ENCODE data around the gene FBXW8.

FBXW8 gene

DNA sequence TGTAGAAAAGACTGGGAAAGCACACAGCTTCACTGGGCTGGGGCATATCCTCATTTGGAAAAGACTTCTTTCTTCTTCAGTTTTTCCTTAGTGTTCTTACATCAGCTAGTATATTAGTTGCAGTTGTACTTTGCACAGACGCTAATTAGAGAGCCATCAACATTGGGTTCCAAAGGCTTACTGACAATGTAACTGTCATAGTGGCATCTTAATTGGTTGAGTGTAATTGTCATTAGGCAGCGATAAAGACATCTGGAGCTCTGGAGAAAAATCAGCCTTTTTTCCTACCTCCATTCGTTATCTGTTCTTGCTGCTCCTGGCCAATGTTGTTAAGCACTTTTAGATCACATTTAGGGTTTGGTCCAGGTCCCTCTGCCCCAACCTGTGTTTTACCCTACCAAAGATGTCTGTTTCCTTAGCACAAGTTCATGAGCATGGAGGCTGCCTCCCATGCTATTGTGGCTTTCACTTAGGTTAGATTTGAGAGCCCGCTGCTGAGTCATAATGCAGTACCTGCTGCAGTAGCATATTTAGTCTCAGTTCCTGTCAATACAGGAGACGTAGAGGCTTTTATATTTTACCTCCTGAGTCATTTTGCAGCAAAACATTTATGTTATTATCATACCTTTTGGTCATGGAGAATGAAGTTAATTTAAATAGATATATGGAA lies 49.2 kb downstream of the FBXW8 start:
- no peak for DNase-seq

DNA sequence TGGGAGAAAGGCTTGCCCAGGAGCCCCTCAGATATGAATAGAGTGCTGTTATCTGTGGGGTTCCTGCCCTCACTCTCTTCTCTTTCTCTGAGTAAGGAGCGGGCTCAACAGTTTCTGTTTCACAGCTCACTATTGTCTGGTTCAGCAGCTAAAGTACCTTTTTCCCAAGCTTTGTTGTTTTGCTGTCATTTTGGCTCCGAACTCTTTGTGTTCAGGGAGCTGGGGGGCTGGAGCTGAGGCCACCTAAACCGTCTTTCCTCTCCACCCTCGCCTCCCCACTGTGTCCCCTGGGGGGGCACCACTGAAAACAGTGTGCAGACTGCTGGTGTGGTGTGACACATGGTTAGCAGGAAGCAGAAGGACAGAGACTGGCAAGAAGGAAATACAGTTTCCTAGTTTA lies 51.4 kb downstream of the FBXW8 start:
- no peak for DNase-seq

DNA sequence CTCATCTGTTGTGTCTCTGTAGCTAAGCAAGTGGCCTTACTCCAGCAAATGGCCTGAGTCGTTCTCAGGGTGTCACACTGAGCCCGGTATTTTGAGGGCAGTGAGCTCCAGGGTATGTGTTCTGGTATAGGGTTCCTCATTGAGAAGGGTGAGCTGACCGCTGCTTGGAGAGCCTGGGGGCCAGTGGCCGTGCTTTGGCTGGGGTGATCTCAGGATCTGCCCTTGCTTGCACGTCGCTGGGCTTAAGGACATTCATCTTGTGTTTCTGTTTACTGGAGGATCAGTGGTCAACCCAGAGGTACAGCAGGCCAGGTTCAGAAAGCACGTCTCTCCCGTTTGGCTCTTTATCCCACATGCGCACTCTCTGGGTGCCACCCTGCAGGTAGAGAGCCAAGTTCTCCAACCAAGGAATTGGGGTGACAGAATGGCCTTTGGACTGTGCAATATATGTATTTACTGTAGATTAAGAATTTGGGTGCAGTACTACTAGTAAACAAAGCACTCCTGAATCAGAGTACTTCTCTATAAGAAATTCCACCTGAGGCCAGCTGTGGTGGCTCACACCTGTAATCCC lies 52.1 kb downstream of the FBXW8 start:
- DNase-seq, result no peak

DNA sequence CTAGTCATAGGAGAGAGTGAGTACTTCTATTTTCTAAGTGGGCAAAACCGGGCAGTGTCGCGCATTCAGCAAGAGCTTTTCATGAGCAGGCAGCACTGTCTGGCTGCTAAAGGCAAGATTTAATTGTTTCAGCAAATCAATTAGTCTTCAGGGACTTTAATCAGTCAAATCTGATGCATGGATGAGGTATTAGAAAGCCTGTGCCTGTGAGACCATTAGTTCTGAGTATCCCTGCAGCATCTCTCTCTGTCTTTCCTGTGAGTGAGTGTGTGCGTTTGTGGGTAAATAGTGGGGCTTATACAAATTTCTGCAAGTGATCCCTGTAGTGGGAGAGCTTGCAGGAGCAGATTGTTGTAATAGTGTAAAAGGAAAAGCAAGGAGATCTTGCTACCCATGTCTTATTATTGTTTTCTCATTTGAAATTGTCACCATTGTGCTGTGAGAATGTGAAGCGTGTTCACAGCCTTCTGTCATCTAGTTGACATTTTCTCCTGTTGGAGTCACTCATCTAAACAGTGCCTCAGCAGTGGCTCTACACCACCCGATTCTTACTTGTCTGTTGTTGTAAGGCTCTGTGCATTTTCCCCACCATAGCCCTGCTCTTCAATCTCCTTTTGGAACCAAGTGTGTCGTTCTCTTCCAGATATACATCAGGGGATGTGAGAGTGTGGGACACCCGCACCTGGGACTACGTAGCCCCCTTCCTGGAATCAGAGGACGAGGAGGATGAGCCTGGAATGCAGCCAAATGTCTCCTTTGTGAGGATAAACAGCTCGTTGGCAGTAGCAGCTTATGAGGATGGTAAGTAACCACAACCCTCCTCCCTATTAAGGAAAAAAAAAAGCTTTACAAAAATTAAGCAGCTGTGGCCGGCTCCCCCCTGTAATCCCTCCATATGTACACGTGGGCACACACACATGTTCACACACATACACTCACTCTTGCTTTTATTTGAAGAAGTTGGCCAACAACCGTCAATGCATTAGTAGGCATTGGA lies 53.6 kb downstream of the FBXW8 start:
- peak in 1 of 2 experiments; percentile 43 for DNase-seq

DNA sequence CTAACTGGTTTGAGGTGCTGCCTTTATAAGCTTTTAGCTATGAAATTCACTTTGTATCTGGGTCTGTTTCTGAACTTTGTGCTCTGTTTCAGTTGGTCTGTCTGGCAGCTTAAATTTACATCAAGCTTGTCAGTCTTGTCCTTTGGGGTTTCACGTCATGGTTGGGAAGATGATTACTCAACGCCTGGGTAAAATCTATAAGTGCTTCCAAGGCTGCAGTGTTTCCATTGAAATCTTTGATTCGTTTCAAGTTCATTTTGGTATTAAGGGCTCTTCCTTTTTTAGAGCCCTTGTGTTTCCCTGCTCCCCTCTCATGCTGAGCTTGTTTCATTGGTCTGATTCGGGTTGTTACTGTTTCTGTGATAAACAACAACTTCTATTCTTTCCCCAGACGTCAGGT lies 58.2 kb downstream of the FBXW8 start:
- DNase-seq, result no peak

DNA sequence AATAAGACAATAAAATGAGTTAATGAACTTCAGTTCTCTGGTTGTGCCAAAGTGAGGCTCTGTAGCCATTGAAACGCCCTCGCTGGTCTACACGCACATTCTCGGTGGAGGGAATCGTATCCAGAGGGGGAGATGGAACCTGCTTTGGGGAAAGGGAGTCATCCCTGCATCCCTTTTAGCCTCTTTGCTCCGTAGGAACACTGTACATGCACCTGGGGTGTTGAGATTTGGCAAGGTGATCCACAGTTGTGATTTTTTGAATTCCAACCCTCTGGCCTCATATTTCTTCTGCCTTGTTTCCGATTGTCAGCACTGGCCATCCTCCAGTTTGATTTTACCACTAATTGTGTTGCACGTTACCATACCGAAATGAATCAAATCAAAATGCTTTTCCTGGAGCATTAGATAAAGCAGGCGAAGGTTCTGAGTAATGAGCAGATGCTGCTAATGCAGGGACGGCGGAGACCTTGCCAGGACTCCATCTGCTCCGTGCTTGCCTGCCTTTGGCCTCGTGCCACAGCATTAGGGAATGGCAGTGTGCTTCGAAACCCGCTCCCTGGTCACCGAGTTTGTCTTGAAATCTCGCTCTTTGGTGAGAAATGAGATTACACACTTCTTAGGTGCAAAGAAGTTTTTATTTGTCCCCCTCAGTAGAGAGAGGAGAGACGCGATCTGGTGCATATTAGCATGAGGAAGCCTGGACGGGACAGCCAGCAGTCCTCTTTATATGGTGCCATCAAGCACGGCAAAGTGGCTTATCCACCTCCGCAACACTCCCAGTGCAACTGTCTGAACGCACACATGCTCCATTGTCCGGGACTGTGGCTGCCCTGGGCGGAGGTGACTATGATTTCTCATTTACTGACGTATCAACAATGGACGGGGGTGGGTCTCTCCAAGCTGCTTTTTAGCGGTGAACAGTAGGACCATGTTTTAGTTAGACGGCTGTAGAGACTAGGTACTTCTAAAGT lies 59.1 kb downstream of the FBXW8 start:
- peak; percentile 30 to 92 for DNase-seq

DNA sequence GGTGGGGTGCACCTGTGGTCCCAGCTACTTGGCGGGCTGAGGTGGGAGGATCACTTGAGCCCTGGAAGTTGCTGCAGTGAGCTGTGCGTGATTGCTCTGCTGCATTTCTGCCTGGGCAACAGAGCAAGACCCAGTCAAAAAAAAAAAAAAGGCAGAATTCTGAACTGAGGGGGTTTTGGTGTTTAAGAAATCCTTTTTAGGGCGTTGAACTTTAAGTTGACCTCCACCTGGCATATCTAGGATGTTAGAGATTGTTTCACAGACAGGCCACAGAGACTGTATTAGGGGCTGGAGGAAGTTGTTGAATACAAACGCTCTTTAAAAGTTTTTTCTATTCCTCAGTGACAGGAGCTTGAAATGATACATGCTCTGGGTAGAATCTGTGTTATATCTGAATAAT lies 60.5 kb downstream of the FBXW8 start:
- DNase-seq, result no peak

DNA sequence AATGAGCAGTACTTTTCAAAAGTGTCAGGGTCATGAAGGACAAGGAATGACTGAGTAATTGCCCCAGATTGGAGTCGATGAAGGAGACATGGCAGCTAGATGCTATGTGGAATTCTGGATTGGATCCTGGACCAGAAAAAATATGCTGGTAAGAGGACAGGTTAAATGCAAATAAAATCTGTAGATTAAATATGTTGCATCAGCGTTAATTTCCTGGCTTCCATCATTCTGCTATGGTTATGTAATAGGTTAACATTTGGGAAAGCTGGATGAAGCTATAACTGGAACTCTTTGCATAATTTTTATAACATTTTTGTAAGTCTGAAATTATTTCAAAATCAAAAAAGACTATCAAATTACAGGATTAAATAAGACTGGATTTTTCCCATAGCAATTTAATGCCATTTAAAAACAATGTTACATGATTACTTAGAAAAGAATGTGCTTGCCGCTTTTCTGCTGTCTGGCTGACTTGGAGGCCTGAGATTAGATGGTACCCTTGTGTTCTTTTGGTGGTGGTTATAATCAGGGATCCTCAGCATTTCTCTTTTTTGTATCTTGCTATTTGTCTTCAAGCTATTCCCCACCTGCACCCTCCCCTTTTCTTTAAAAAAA lies 65.1 kb downstream of the FBXW8 start:
- no peak for DNase-seq

DNA sequence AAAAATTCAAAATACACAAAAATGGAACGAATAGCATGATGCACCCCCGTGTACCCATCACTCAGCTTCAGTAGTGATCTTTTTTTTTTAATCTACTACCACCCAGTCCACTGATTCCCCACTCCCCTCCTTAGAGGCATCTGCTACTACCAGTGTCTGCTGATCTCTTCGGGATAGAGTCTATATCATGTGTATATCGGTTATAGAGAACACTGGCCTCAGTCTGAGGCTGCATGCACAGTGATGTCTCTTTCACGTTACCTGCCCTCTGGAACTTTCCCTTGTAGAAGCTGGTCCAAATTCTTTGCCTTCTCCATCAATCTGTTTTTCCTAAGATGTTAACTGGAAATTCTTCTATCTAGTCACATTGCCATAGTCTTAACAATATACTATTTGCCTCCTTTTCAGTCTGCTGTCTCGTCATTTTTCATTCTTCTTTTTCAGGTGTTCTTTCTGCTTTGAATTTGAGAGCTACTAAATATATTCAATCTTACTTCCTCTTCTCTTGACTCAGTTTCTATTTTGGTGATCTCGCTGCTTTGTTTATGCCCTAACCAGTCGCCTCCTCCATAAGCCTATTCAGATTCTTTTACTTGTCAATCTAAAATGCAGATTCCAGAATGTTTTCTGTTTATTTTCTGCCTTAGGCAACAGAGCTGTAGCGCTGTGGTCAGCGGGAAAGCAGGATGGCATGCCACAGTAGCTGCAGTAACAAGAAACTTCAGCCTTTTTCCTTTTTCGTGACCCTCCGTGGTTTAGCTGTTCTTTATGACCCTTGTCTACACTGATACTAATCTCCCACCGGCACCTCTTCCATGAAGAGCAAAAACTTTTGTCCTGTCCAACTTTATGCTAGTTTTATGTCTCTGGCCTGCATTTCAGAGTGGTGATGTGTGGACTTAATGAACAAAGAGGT lies 67.0 kb downstream of the FBXW8 start:
- DNase-seq, result no peak

DNA sequence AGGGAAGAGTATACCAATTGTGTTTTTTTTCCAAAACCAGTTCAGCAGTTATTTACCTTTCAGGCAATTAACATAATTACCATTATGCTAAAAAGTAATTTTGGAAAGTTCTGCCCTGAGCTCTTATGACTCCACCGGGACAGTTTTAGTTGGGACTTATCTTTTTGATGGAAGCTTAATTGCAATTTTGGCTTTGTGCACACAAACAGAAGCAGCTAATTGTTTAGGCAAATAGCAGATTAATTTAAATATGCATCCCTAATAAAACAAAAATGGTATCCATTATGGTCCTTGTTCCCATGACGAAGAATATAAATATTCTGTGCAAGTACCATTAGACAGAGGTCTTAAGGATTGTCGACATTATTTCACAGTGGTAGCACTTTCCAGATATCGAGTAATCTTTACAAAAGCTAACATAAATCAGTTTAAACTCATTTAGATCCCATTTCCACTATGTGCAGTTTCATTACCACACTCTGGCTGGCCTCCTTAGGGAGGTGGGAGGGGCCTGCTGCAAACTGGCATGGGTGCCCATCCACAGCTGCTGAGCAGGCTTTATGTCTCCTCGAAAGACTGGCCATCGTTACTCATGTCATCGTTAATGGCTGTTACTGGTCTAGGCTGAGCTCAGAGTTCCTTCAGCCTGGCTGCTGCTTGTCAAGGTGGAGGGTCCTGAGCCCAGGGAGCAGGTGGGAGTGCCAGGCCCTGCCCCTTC lies 68.2 kb downstream of the FBXW8 start:
- DNase-seq, result no peak

DNA sequence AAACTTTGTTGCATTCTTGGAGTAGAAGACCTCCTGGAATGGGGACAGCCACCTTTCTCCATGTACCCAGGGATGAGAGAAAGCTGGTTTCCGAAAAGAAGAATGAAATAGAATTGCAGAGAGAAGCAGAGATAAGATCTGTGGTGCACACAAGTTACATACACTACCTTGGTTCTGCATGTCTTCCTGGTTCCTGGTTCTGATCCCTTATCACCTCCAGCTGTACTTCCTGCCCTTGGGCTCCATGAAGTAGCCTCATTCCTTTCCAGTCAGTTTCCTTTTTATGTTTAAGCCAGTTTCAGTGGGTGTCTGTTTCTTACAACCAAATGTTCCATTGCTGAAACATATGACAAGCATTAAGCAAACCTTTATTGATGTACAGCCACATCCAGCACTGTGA lies 69.3 kb downstream of the FBXW8 start:
- no peak for DNase-seq

DNA sequence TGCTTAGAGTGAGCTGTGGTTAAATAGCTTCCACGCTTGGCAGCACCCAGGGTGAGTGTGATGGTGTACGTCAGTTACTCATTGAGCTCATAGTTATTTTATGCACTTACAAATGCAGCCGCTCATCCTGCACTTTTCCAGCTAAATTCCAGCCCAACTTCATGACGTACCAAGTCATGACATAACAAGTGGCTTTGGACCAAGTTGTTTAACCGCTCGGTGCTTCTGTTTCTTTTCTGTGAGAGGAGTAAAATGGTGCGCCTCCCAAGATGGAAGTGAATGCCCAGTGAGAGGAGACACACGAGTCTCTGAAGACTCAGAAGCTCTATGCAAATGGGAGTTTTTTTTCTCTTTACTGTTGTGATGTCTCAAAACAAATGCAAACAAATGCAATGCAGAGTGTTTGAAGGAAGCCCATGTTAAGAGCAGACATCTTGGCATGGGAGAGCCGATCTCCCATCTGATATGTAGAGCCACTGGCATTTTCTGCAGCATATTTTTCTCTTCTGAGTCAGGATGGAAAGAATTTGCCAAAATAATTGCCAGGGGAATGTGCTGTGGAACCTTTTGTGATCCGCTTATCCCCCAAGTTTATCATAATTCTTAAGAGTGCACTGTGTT lies 72.2 kb downstream of the FBXW8 start:
- DNase-seq, result no peak

DNA sequence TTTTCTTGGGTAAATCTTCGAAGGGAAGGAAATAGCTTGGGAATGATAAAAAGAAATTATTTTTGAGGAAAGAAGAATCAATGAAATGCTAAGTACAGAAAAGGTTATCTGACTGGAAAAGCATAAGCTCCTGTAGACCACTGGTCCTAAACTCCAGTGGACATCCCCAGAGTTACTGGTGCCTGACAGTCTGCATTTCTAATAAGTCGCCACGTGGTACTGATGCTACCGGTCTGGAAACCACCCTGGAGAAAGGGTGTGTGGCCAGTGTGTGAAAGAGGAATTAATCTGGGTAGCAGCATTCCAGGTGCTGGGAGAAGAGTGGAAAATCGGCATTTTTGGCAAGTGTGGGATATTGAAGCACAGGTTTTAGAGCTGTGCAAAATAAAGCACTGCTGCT lies 73.3 kb downstream of the FBXW8 start:
- DNase-seq, result no peak

DNA sequence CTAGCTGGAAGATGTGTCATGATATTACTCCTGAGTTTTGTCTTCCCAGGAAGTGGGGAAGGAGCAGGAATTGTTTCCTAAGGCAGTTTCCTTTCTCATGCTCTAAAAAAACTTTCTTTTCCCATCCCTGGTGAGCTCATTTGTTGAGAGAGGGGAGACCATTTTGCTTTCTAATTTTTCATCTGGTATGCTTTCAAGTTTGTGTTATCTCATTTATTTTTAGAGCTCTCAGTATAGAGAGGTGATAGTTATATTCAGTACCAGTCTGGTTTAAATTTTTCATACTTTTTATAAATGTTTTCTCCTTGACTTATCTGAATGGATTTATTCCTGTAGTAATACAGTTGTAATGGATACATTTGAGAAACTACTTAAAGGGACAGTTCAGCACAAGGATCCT lies 79.6 kb downstream of the FBXW8 start:
- DNase-seq, result no peak

DNA sequence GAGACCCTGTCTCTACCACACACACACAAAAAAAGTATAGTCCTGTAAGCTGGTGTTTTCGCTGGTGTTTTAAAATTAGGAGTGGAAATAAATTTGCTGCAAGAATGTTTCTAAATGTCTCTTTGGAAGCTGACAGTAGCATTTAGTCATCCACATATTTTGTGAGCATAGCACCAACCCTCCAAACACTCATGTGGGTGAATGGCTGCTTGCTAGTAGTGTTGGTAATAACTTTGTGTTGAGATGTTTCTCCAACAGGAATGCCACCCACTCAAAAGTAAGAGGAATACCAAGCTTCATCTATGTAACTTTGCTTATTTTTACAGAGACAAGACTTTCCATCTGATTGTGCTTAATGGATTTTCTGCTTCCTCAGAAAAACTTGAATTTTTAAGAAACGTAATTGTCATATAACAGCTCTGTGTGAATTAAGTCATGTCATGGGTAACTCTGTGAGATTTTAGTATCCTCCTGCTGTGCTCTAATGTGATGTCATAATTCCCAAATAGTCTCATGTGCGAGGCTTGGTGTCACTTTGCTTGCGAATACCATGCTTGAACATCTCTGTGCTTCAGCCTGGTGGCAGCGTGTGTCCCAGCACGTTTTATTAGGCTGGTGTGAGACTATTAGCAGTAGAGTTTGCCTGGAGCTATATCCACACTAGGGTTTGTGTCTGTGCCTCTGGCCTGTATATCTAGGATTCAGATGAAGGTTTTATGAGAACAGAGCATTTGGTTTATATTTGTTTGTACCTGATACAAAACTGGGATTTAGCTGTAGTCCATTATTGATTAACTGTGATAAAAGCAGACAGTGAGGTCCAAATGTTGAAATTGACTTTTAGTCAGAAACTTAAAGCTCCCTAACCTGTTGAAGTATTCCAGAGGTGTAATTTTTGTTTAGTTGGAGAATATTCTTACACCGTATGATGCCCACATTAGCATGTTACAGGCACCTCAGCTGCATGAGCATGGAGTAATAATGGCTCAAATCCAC lies 80.5 kb downstream of the FBXW8 start:
- DNase-seq, result no peak

DNA sequence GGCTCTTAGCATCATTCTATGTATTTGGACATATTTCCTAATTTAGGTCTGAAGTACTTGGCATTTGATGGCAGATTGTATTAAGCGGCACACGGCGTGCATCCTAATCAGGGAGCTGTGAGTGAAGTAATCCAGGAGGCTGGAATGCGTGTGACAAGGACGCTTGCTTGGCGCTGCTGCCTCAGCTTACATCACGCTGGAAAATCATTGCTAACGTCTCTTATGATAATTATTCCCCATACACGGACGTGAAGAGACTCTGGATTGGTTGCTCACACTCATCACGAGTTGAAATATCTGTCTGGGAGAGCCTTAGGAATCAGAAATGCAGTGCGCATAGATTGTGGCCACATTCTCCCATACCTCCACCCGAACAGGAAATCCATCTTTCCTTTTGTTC lies 85.3 kb downstream of the FBXW8 start:
- no peak for DNase-seq

DNA sequence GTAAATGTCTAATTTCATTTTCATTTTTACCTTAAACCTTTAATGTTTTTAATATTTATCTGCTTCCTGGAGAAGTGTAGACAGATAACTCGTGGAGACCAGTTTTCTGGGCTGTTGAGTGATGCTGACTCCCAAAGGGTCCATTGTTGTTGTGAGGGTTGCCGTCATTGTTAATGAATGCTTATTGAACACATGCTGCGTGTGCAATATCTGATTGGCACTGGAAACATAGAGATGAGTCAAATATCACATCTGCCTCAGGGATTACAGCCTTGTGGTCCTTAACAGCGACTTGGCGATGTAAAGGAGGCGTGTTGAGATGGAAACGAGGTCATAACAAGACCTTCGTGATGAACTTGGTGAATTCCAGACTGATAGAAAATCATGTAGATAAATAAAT lies 85.9 kb downstream of the FBXW8 start:
- DNase-seq, result no peak

DNA sequence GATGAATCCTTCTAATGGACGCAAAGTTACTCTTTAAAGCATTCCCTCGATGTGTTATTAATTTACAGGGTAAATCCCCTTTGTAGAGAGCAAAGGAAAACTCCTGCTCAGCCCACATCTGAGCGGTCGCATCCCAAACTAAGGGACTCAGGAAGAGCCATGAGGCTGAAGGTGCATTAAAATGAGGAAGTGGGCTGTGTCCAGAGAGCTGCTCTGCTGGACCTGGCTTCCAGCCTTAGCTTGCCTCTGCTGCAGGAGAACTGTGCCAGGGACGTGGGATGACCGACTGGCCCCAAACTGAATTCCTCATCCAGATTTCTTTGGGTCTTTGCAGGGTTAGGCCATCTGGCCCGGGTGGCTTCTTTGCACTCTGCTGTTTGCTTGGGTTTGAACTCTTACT lies 88.3 kb downstream of the FBXW8 start:
- no peak for DNase-seq

DNA sequence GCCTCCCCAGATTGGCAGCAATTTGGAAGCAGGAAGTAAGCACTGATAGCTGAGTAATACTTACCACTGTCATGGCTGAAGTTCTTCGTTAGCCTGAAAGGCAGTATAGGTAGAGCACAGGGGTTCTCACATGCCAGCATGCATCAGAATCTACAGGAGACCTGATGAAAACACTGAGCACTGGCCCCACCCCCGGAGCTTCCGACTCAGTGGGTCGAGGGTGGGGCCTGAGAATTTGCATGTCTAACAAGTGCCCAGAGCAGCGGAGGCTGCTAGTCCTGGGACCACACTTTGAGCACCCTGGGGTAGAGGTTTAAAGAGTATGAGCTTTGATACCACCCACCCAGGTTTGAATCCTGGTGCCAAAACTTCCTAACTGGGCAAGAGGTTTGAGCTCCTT lies 89.6 kb downstream of the FBXW8 start:
- no peak for DNase-seq
